ENCODE data around the gene HARS1.
"Not testable (repeated sequence)": the region's sequence is repeated elsewhere in the genome, so short reads cannot be mapped to it uniquely, and the experiment has no call there.

The HARS1 gene

GRCh38 chr5:140677947-140678346 lies 13.2 kb downstream of the HARS1 start:
- DNase-seq (ENCODE audit: low spot score) = no peak
- FAIRE-seq = no peak

GRCh38 chr5:140674629-140675028 lies 16.5 kb downstream of the HARS1 start:
- no peak for FAIRE-seq
- no peak for DNase-seq (ENCODE audit: low spot score)

GRCh38 chr5:140674211-140674610 lies 17.0 kb downstream of the HARS1 start:
- no peak for DNase-seq (ENCODE audit: low spot score)

GRCh38 chr5:140673187-140673976 lies 17.8 kb downstream of the HARS1 start, which contains the start of gene DND1:
DND1 (minus strand) TSS chr5:140673576; CDS start chr5:140673542, 34 bp downstream.
- FAIRE-seq (no peak), DNase-seq (ENCODE audit: low spot score) (no peak)

More at GRCh38 chr5:140674211-140674610, 17.0 kb downstream of the HARS1 start:
- no peak for FAIRE-seq

- DNase-seq (ENCODE audit: low spot score) = no peak
Measured at GRCh38 chr5:140672455-140673186, 18.5 kb downstream of the HARS1 start.

GRCh38 chr5:140671472-140672125 lies 19.6 kb downstream of the HARS1 start:
- FAIRE-seq = no peak
- no peak for DNase-seq (ENCODE audit: low spot score)

More at GRCh38 chr5:140672455-140673186, 18.5 kb downstream of the HARS1 start:
- no peak for FAIRE-seq

DNA sequence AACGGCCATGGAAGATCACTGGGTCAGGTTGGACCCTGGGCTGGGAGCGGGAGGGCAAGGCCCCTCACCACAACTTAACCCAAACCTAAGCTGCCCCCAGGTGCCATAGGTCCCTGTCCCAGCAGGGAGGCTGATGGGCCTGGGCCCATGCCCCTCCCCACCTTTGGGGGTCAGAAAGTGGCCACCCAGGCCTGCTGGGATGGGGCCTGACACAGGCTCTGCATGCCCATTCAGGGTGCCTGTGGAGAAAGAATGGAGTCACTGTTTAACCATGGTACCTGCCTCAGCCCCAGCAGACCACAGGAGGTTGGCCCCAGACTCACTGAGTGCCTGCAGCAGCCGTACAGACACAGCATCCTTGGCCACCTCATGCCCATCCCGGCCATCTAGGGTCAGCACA lies 20.1 kb downstream of the HARS1 start:
- not testable (repeated sequence) for FAIRE-seq; DNase-seq (ENCODE audit: low spot score)

DNA sequence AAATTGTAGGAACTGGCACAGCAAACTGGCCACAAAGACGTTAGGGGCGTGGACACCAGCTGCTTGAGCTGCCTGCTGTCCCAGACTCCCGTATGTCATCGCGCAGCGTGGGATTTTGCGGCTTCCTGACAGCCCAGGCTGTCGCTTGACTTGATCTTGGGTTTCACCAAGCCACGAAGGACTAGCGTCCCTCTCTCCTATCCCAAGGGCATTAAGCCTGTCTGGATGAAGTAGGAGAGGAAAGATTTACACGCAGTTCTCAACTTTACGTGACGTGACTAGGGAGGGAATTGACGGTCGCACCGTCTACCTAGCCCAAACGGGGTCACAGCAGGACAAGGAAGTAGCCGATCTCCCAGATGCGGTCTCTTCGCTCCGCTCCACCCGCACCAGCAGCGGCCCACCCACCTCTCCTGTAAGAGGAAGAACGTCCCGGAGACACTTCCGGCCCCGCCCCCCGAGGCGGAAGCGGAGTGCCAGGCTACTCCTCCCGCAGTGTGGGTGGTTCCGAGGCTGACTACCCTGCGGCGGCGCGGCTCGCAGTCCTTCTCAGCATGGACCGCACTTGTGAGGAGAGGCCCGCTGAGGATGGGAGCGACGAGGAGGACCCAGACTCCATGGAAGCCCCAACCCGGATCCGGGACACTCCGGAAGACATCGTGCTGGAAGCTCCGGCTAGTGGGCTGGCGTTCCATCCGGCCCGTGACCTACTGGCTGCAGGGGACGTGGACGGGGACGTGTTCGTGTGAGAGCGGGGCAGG lies 26.6 kb downstream of the HARS1 start, which contains the start of gene WDR55:
Gene WDR55, plus strand, starts transcription at position 546 of the 761 bp plus-strand sequence. Its CDS starts 9 bp downstream, at position 555.
- DNase-seq (ENCODE audit: low spot score) (peak; percentile 90), FAIRE-seq (no peak)

- FAIRE-seq = no peak
Measured at GRCh38 chr5:140664030-140664358, 27.2 kb downstream of the HARS1 start.

GRCh38 chr5:140660371-140660770 lies 30.8 kb downstream of the HARS1 start:
- not testable (repeated sequence) for FAIRE-seq; DNase-seq (ENCODE audit: low spot score)

More at GRCh38 chr5:140664030-140664358, 27.2 kb downstream of the HARS1 start:
- DNase-seq (ENCODE audit: low spot score) = no peak

GRCh38 chr5:140658870-140659269 lies 32.3 kb downstream of the HARS1 start:
- FAIRE-seq (no peak), DNase-seq (ENCODE audit: low spot score) (no peak)

- peak; percentile 8 for DNase-seq (ENCODE audit: low spot score)
- FAIRE-seq = no peak
Measured at GRCh38 chr5:140647042-140647419, 44.1 kb downstream of the HARS1 start.

DNA sequence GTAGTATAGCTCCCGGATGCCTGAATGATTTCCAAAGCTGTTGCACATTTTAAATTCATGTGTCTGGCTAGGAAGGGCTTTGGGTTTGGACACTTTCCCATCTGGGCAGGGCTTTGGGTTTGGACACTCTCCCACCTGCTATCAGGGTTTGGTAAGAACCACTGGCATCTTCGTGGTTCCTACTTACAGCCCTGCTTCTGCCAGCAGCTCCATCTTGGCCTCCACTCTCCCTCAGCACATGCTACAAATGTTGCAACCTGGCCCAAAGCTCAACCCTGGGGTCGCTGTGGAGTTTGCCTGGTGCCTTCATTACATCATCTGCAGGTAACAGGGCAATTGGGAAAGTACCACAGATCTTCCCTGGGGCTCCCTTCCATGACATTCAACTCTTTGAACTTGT lies 48.5 kb downstream of the HARS1 start:
- FAIRE-seq (no peak), DNase-seq (ENCODE audit: low spot score) (no peak)

DNA sequence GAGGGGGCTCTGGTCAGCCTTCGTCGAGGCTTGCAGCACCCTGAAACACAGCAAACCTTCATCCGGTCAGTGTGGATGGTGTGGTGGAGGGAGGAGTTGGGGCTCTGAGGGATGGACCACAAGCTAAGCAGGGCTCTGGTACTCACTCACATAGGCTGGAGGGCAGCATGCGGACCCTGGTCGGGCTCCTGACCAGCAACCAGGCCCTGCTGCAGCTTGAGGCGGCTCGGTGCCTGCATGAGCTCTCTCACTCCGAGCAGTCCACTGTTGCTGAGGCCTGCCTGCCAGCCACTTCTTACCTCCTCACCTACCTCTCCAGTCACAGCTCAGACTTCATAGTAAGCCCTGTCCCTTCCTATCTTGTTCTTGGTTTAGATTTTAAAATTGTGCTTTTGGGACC lies 49.5 kb downstream of the HARS1 start:
- FAIRE-seq (no peak), DNase-seq (ENCODE audit: low spot score) (no peak)

- DNase-seq (ENCODE audit: low spot score) = peak; percentile 98
- FAIRE-seq = peak; percentile 53
Measured at GRCh38 chr5:140639148-140639981, 51.8 kb downstream of the HARS1 start, which contains the start of gene TMCO6. TMCO6 (plus strand) TSS chr5:140639451; CDS start chr5:140639528, 77 bp downstream.

DNA sequence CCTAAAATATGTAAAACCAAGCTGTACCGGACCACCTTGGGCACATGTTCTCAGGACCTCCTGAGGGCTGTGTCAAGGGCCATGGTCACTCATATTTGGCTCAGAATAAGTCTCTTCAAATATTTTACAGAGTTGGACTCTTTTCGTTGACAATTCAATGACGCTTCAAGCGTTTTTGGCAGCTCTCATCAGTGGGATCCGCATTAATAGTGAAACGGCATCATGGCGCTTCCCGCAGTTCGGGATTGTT lies 52.3 kb downstream of the HARS1 start:
- DNase-seq (ENCODE audit: low spot score); FAIRE-seq: not testable (repeated sequence)

DNA sequence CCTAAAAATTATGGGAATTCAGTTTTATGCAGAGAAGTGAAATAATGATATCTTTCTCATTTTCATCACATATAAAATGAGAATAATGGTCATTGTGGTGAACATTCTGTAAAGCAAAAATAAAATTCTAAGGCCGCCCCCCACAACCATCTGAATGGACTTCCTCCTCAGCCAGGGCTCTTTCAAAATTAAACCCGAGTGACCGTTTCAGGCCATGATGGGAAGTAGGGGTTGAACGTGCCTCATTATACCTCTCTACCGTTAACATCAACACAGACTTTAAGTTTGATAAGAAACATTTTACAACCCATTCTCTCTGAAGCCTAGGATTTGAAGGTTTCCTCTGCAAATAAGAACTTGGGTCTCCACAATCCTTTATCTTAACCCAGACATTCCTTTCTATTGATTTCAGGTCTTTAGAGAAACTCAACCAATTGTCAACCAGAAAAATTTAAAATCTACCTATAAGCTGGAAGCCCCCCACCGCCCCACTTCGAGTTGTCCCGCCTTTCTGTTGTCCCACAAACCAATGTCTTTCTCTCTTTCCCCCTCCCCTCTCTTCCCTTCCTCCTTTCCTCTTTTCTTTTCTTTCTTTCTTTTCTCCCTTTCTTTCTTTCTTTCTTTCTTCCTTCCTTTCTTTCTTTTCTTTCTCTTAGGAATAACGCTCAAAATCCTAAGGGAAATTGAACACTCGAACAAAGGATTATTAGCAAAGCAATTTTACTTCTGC lies 53.6 kb downstream of the HARS1 start:
- no peak for DNase-seq (ENCODE audit: low spot score)
- FAIRE-seq = no peak

DNA sequence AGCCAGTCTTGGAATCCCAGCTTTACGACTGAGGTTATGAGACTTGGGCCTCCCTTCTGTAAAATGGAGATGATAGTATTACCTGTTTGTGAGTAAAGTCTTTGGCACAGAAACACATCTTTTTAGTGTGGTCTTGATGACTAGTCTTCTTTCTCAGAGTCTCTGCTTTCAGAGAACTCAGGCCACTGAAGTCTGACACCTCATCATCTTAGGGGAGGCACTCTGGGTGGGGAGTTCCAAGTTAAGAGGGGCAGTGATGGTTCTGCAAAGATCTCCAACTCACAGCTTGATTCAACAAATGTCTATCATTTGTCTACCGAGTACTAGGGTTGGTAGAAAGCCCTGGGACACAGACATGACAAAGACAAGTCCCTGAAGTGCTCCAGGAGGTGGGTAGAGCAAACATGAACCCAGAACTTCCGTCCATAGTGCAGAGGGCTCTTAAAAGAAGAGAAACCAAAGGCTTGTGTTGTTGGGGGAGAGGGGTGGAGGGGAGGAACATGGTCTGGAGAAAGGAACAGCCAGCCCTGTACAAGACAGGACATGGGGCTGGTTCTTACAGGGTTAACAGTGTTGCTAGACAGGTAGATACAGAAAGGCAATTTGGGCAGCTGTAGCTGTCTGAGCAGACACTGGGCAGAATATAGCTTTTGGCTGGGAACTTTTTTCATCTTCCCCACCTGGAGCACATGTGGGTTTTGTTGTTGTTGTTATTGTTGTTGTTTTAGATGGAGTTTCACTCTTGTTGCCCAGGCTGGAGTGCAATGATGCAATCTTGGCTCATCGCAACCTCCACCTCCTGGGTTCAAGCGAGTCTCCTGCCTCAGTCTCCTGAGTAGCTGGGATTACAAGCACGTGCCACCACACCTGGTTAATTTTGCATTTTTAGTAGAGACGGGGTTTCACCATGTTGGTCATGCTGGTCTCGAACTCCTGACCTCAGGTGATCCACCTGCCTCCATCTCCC lies 55.6 kb downstream of the HARS1 start:
- FAIRE-seq (no peak), DNase-seq (ENCODE audit: low spot score) (no peak)

- FAIRE-seq = no peak
Measured at GRCh38 chr5:140634103-140634502, 57.1 kb downstream of the HARS1 start.

More at GRCh38 chr5:140634103-140634502, 57.1 kb downstream of the HARS1 start:
- DNase-seq (ENCODE audit: low spot score) = no peak

Measured in urothelium cell line (cell line).